Choroid plexus epithelial cell (primary cell): ENCODE measurements around the gene DSC3.

ENCODE experiments used
- DNase-seq: peaks from one replicate; pipeline ENCODE4 v3.0.0-alpha.2; 2010; ENCODE audit warnings: low read depth
- H3K4me3 ChIP-seq: 2 replicates; pipeline ENCODE4 v1.5.1; 2011; ENCODE audit warnings: low read depth, mild to moderate bottlenecking, control low read depth, low read length, moderate library complexity
- TF ChIP-seq, protein P1 (sequence below): conservative IDR thresholded peaks from 2 replicates; pipeline ENCODE4 v1.5.1; 2011; ENCODE audit warnings: low read depth, mild to moderate bottlenecking, control low read depth, inconsistent platforms, low read length, moderate library complexity

Gene DSC3

GRCh38 chr18:30992231-30992630 lies 50.3 kb downstream of the DSC3 start:
- no peak for DNase-seq
- TF ChIP-seq, protein P1, sequence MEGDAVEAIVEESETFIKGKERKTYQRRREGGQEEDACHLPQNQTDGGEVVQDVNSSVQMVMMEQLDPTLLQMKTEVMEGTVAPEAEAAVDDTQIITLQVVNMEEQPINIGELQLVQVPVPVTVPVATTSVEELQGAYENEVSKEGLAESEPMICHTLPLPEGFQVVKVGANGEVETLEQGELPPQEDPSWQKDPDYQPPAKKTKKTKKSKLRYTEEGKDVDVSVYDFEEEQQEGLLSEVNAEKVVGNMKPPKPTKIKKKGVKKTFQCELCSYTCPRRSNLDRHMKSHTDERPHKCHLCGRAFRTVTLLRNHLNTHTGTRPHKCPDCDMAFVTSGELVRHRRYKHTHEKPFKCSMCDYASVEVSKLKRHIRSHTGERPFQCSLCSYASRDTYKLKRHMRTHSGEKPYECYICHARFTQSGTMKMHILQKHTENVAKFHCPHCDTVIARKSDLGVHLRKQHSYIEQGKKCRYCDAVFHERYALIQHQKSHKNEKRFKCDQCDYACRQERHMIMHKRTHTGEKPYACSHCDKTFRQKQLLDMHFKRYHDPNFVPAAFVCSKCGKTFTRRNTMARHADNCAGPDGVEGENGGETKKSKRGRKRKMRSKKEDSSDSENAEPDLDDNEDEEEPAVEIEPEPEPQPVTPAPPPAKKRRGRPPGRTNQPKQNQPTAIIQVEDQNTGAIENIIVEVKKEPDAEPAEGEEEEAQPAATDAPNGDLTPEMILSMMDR = no peak
- H3K4me3 ChIP-seq = no peak overlapping the region

DNA sequence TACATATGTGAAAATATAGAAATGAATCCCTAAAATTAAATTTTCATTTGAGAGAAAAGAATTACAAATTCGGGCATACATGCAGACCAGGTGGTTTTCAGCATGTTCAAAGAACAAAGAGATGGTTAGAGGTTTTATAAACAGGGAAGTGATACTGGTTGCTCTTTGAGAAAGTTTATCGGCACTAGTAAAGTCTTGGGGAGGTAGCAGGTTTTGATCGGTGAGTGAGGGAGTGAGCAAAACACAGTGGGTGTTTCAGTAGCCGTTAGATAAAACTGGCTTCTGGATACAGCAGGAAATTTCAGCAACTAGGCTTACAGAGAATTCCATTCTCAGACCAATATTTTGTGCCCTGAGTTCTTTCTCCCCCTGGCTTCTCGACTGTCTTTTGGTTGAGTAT lies 51.1 kb downstream of the DSC3 start:
- H3K4me3 ChIP-seq = no peak overlapping the region
- DNase-seq = no peak
- TF ChIP-seq, protein P1 = no peak

DNA sequence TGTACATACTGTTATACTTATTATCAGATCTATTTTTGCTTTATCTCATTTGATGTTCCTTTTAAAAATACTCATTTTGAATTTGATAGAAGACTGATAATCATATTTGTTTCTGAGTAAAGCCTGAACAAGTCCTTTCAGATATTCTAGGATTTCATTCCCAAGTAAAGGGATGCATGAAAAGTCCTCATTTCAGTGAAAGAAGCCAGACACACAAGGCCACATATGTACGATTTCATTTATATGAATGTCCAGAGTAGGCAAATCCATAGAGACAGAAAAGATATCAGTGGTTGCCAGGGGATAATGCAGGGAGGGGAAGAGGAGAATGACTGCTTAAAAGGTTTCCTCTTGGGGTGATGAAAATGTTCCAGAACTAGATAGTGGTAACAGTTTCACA lies 53.4 kb downstream of the DSC3 start:
- no peak for DNase-seq
- TF ChIP-seq, protein P1 = no peak
- H3K4me3 ChIP-seq = no peak overlapping the region

DNA sequence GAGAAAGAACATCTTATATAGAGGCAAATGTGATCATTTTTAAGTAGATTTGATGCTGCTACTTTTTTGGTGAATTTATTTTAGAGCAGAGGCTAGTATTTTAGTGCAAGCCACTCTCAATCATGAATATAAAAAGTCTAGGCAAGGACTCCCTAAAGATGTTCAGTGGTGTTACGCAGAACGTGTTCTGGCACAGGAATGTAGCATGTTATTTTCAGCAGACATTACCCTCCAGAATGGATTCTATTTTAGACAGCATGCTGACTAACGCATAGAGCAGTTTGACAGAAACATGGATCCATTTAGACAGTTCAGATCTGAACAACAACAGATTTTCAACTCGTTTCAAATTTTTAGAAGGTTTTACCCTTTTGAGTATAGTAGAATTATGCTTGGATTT lies 54.1 kb downstream of the DSC3 start:
- no peak for DNase-seq
- TF ChIP-seq, protein P1 = no peak
- H3K4me3 ChIP-seq = no peak overlapping the region

GRCh38 chr18:30987467-30988241 lies 54.9 kb downstream of the DSC3 start:
- no peak for DNase-seq
- no peak overlapping the region for H3K4me3 ChIP-seq
- TF ChIP-seq, protein P1 = no peak

- no peak for DNase-seq
- TF ChIP-seq, protein P1 = no peak
- no peak overlapping the region for H3K4me3 ChIP-seq
These were observed 56.8 kb downstream of the DSC3 start for GRCh38 chr18:30985753-30986152.
